ENCODE measurements around the gene CXCL8.

DNA sequence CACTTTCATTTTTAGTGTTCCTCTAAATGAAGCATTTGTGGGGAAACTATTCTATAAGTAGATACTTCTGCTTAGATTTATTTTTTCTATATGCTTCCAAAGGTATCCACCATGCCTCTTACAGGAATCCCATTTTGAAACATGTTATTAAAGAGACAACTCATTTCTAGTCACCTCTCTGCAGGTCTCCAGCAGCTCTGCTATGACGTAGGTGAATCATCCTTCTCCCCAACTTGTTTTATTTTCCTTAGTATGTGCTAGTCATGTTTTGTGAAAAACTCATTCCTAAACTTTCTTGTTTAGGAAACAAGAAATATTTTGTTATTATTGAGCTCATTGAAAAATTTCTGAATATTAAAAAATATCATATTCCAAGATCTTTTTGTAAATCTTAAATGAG, 12.8 kb downstream of the CXCL8 start:
- TF ChIP-seq, protein P1, sequence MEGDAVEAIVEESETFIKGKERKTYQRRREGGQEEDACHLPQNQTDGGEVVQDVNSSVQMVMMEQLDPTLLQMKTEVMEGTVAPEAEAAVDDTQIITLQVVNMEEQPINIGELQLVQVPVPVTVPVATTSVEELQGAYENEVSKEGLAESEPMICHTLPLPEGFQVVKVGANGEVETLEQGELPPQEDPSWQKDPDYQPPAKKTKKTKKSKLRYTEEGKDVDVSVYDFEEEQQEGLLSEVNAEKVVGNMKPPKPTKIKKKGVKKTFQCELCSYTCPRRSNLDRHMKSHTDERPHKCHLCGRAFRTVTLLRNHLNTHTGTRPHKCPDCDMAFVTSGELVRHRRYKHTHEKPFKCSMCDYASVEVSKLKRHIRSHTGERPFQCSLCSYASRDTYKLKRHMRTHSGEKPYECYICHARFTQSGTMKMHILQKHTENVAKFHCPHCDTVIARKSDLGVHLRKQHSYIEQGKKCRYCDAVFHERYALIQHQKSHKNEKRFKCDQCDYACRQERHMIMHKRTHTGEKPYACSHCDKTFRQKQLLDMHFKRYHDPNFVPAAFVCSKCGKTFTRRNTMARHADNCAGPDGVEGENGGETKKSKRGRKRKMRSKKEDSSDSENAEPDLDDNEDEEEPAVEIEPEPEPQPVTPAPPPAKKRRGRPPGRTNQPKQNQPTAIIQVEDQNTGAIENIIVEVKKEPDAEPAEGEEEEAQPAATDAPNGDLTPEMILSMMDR (IDR thresholded peaks at IDR 0.05), result no peak
- no peak for TF ChIP-seq POLR2A (IDR thresholded peaks at IDR 0.05)
